Thyroid gland (tissue), 4 donors: ENCODE measurements around the gene ZNF385C. TPM values are rescaled to one million over a fixed set of nuclear protein-coding genes. Genes with fewer than 3 reads are reported as not detected.

Experiments used
- DNase-seq, 2 donors: peaks; one replicate each; pipeline ENCODE4 v3.0.0-alpha.2; 2019
- H3K27ac ChIP-seq, 3 donors: fragments of 200-600 bp; sonication (generic); 1 replicate in 2 of 3; 2 replicates in 1 of 3; pipeline ENCODE4 v1.5.1; 2016 to 2019; ENCODE audit warnings: mild to moderate bottlenecking in 1 of 3, moderate library complexity in 1 of 3
- H3K27me3 ChIP-seq: fragments of 200-600 bp; sonication (generic); one replicate; pipeline ENCODE4 v1.5.1; 2019
- H3K36me3 ChIP-seq, 2 donors: fragments of 200-600 bp; sonication (generic); one replicate each; pipeline ENCODE4 v1.5.1; 2016 to 2019
- H3K4me1 ChIP-seq, 2 donors: fragments of 200-600 bp; sonication (generic); one replicate each; pipeline ENCODE4 v1.5.1; 2017 to 2019
- H3K4me3 ChIP-seq, 3 donors: fragments of 200-600 bp; sonication (generic); replicated peaks in 1 of 3; 1 replicate in 2 of 3; 2 replicates in 1 of 3; pipeline ENCODE4 v1.5.1; 2016; ENCODE audit warnings: mild to moderate bottlenecking in 1 of 3
- H3K9me3 ChIP-seq: fragments of 200-600 bp; sonication (generic); one replicate; pipeline ENCODE4 v1.5.1; 2017
- POLR2A ChIP-seq, 2 donors: fragments of 450-650 bp; IDR thresholded peaks; one replicate each; pipeline ENCODE4 v1.6.1; 2017; ENCODE audit warnings: antibody characterized with exemption in 2 of 2, mild to moderate bottlenecking in 2 of 2, moderate library complexity in 1 of 2
- WGBS, 2 donors: methylation state at CpG; one replicate each; pipeline ENCODE4 v1.1.5; 2017; 5-methylcytosine and 5-hydroxymethylcytosine counted together
- intact Hi-C: fragments of 100-400 bp; cut with DNase I; formaldehyde crosslinking; loops from one replicate; pipeline ENCODE4 v1.15.1; 2023
- total RNA-seq, 4 donors: library from RNA; depleted of rRNA; stranded (reverse); fragments of >200 nt; gene quantifications; one replicate each; pipeline ENCODE4 v1.2.3, GENCODE V29; 2016
- TF ChIP-seq, protein P1 (sequence below), 6 experiments: fragments of 200-600 bp in 3 of 6; fragments of 450-650 bp in 3 of 6; sonication (generic) in 3 of 6; IDR thresholded peaks; one replicate each; pipeline ENCODE4 v1.5.1; 2016 to 2019; ENCODE audit warnings: antibody characterized with exemption in 6 of 6, mild to moderate bottlenecking in 2 of 6, inconsistent platforms in 1 of 6, moderate library complexity in 1 of 6

Gene ZNF385C
- total RNA-seq, 4 donors from 2014 or later, result 0.22 to 0.54 TPM; not detected in 2

DNA sequence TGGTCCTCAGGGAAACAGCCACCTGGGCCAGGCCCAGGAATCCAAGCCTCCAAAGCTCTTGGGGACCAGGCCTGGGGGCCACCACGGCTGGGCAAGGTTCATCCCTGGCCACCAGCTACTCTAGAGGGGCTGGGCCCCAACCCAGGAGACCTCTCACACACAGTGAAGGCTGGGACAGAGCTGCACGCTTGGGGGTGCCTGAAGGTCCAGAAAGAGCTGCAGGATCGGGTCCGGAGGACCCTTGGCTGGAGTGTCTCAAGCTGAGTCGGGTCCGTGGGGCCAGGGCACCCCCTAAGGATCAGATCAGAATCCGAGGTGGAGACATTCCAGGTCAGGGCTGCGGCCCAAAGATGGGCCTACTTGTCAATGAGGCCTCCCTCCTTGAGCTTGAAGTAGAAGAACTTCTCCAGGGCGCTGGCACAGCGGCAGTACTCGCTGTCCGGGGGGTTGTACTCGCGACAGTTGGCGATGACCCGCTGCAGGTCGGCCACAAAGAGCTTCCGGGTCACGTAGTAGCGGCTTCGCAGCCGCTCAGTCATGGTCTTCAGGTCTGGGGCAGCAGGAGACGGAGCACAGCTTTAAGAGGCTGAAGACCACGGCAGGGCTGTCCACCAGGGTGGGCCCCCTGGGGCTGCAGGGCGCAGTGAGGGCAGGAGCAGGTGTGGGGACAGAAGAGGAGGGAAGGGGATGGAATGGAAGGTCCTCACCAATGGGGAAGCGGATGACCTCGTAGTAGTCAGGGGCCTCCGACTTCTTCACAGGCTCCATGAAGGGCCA lies 15.2 kb upstream of the ZNF385C start:
- TF ChIP-seq, protein P1, sequence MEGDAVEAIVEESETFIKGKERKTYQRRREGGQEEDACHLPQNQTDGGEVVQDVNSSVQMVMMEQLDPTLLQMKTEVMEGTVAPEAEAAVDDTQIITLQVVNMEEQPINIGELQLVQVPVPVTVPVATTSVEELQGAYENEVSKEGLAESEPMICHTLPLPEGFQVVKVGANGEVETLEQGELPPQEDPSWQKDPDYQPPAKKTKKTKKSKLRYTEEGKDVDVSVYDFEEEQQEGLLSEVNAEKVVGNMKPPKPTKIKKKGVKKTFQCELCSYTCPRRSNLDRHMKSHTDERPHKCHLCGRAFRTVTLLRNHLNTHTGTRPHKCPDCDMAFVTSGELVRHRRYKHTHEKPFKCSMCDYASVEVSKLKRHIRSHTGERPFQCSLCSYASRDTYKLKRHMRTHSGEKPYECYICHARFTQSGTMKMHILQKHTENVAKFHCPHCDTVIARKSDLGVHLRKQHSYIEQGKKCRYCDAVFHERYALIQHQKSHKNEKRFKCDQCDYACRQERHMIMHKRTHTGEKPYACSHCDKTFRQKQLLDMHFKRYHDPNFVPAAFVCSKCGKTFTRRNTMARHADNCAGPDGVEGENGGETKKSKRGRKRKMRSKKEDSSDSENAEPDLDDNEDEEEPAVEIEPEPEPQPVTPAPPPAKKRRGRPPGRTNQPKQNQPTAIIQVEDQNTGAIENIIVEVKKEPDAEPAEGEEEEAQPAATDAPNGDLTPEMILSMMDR (IDR thresholded peaks at IDR 0.05), result no peak
- no peak for TF ChIP-seq POLR2A (IDR thresholded peaks at IDR 0.05)
- H3K4me3 ChIP-seq, result no peak overlapping the region
- H3K27ac ChIP-seq, result peak overlapping the region in 2 of 3 donors; percentile 71 to 88
- no peaks in the 10 kb centered on the region for H3K27me3 ChIP-seq
- H3K9me3 ChIP-seq, result no peaks in the 10 kb centered on the region
- WGBS, 2 donors, result 89 to 92% methylated on average over 8 to 27 of the region's 28 CpGs
- H3K36me3 ChIP-seq, result no peaks in the 10 kb centered on the region
- no peak for DNase-seq
- peaks cover 13 to 21% of the 10 kb centered on the region in 2 donors for H3K4me1 ChIP-seq
- intact Hi-C loops, result no loop called here

DNA sequence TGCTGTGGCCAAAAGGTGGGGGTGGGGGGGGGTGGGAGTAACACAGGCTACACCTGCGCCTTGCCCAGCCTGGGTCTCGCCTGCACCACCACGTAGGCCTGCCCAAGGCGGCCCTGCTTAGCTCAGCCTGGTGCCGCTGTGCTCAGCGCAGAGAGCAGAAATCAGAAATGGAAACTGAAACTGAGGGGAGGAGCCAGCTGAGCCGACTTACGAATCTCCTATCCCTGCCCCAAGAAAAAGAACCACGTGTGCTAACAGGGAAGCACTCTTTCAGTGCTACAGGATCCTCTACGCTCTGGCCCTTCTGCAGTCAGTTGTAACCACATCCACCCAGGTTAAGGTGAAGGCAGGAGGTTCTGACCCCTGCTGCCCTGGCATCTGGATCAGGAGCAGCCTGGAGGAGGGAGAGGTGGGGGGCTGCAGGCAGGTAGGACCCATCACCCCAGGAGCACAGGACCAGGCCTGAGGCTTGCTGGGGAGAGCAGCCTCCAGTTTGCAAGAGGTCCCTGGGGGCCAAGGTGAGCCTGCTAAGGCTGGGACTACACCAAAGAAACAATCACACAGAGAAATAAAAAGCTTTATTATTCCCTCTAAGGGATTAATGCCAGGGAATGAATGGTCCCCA lies 14.4 kb upstream of the ZNF385C start, which contains the start of gene DHX58:
Gene DHX58 (minus strand): TSS at position 163 of the 625 bp plus-strand sequence. CDS start 822 bp downstream, outside the sequence.
- intact Hi-C loops, result no loop called here
- H3K36me3 ChIP-seq, result no peaks in the 10 kb centered on the region

DNA sequence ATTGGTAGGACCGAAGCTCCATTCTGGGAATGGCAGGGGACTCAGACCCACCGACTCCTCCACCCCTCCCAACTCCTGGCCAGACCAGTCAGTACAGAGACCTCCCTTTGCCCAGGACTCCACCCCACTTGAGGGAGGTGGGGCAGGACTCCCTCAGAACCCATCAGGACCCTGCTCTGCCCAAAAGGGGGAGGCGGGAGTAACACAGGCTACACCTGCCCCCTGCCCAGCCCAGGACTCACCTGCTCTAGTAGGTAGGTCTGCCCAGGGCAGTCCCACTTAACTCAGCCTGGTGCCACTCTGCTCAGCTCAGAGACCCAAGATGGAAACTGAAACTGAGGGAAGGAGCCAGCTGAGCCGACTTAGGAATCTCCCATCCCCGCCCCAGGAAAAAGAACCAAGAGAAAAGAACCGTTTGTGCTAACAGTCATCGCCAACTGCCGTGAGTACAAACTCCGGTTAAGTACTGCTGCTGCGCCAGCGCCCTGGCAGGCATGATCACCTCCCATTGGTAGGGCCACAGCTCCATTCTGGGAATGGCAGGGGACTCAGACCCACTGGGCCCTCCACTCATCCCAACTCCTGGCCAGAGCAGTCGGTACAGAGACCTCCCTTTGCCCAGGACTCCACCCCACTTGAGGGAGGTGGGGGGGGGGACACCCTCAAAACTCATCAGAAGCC lies 13.7 kb upstream of the ZNF385C start:
- intact Hi-C loops, result no loop called here
- no peaks in the 10 kb centered on the region for H3K36me3 ChIP-seq
- peak overlapping the region; percentile 71 to 88 (median 83) for H3K27ac ChIP-seq
- TF ChIP-seq POLR2A (IDR thresholded peaks at IDR 0.05), result no peak
- TF ChIP-seq, protein P1 (IDR thresholded peaks at IDR 0.05), result no peak
- 16 to 35% methylated on average over 7 to 11 of the region's 12 CpGs for WGBS, 2 donors
- no peaks in the 10 kb centered on the region for H3K9me3 ChIP-seq
- no peaks in the 10 kb centered on the region for H3K27me3 ChIP-seq
- peak overlapping the region; percentile 4 to 41 (median 24) for H3K4me3 ChIP-seq
- peak; percentile 54 to 55 for DNase-seq
- H3K4me1 ChIP-seq, result peaks cover 13 to 21% of the 10 kb centered on the region in 2 donors

More for the DNA sequence above, 14.4 kb upstream of the ZNF385C start, which contains the start of gene DHX58:
- H3K4me1 ChIP-seq, result peaks cover 13 to 21% of the 10 kb centered on the region in 2 donors
- H3K27me3 ChIP-seq, result no peaks in the 10 kb centered on the region
- TF ChIP-seq, protein P1 (IDR thresholded peaks at IDR 0.05), result no peak
- peak in 1 of 2 donors; percentile 56 for TF ChIP-seq POLR2A (IDR thresholded peaks at IDR 0.05)
- 36 to 40% methylated on average over 6 to 10 of the region's 10 CpGs for WGBS, 2 donors
- DNase-seq, result peak; percentile 71 to 79
- H3K4me3 ChIP-seq, result peak within 1 kb of the TSS; percentile 4 to 41 (median 24)
- no peaks in the 10 kb centered on the region for H3K9me3 ChIP-seq
- H3K27ac ChIP-seq, result peak within 1 kb of the TSS; percentile 71 to 88 (median 83)

DNA sequence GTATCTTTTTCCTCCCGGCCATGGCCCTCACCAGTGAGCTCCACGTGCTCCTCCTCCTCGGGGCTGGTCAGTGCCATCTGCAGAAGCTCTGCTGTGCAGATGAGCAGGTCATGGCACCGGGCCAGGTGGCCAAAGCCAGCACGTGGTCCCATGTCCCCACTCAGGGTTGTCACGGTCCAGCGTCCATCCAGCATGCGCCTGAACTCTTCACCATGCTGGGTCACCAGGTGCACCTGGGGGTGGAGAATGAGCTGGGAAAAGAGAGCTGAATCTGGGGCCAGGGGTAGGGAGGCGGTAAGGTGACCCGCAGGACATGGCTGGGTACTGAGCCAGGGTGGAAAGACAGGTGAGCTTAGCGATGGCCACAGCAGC lies 13.0 kb upstream of the ZNF385C start:
- H3K27me3 ChIP-seq, result no peaks in the 10 kb centered on the region
- H3K4me1 ChIP-seq, result peaks cover 13 to 21% of the 10 kb centered on the region in 2 donors
- intact Hi-C loops, result no loop called here
- 66 to 70% methylated on average over 9 to 11 of the region's 11 CpGs for WGBS, 2 donors
- no peak overlapping the region for H3K27ac ChIP-seq
- peak; percentile 46 to 52 for DNase-seq
- H3K36me3 ChIP-seq, result no peaks in the 10 kb centered on the region
- TF ChIP-seq POLR2A (IDR thresholded peaks at IDR 0.05), result no peak
- TF ChIP-seq, protein P1 (IDR thresholded peaks at IDR 0.05), result no peak
- H3K9me3 ChIP-seq, result no peaks in the 10 kb centered on the region
- H3K4me3 ChIP-seq, result no peak overlapping the region
